22Rv1 (cell line): ENCODE measurements around the gene MYL11.

Experiments used
- CTCF ChIP-seq: fragments of 450-650 bp; IDR thresholded peaks from 2 replicates; pipeline ENCODE4 v1.5.1; 2017; ENCODE audit warnings: mild to moderate bottlenecking
- ZFX ChIP-seq: fragments of 450-650 bp; IDR thresholded peaks from 2 replicates; pipeline ENCODE4 v1.6.1; 2017; ENCODE audit warnings: antibody characterized with exemption, borderline replicate concordance

- no peak for TF ChIP-seq CTCF
- no peak for TF ChIP-seq ZFX
Measured at GRCh38 chr16:30358990-30359870, 15.4 kb upstream of the MYL11 start.
